K562 (cell line): ENCODE data around the gene RNF44. TPM values are rescaled to one million over a fixed set of nuclear protein-coding genes. Genes with fewer than 3 reads are reported as not detected.

ENCODE experiments used
- ELF2 ChIP-seq: fragments of 250-450 bp; sonication (Bioruptor Pico); IDR thresholded peaks from 2 replicates; pipeline ENCODE4 v1.5.0; 2021; ENCODE audit warnings: mild to moderate bottlenecking
- KHSRP ChIP-seq: fragments of 450-650 bp; IDR thresholded peaks from 2 replicates; pipeline ENCODE4 v1.6.1; 2017
- KLF13 ChIP-seq: fragments of 450-650 bp; IDR thresholded peaks from 2 replicates; pipeline ENCODE4 v1.6.1; 2016; ENCODE audit warnings: missing genetic modification characterization, low read depth, mild to moderate bottlenecking, missing compliant biosample characterization, moderate library complexity, borderline replicate concordance
- polyA plus RNA-seq, 8 experiments: library from polyadenylated mRNA; depleted of rRNA in 4 of 8; stranded (reverse) in 5 of 8; unstranded in 3 of 8; fragments of >200 nt; fragmentation: Nextera tagmentation in 2 of 8; fragmentation: Illumina TruSeq in 1 of 8; extraction: Ambion mirVana in 2 of 8; extraction: Trizol in 1 of 8; gene quantifications; 2 replicates each; pipeline versions ENCODE4 v1.2.1 to v1.2.3, GENCODE V29; 2011 to 2014; ENCODE audit warnings: inconsistent platforms in 1 of 8, missing spikeins in 1 of 8
- total RNA-seq, 7 experiments: library from RNA; depleted of rRNA in 6 of 7; stranded (reverse); fragments of >200 nt in 6 of 7; fragmentation: Illumina TruSeq in 2 of 7; extraction: Trizol in 2 of 7; gene quantifications; 2 replicates each; pipeline versions ENCODE4 v1.2.1 to v1.2.3, GENCODE V29; 2011 to 2021; ENCODE audit warnings: low replicate concordance in 1 of 7
- TF ChIP-seq, protein P1 (sequence below): sonication (generic); formaldehyde crosslinking; IDR thresholded peaks from 2 replicates; pipeline ENCODE4 v1.8.0; 2022; ENCODE audit warnings: missing genetic modification reagents, mild to moderate bottlenecking, moderate library complexity, borderline replicate concordance
- TF ChIP-seq, protein P2 (sequence below), 2 experiments: fragments of 450-650 bp; formaldehyde crosslinking in 1 of 2; IDR thresholded peaks; 2 replicates each; pipeline versions ENCODE4 v1.4.0 to v1.6.1; 2014 to 2020; ENCODE audit warnings: mild to moderate bottlenecking in 2 of 2, borderline replicate concordance in 1 of 2, low read depth in 1 of 2

Gene RNF44
- total and polyA plus RNA-seq, 9 of the 15 experiments (the other 6 are each of a cell fraction or from before 2014, with no cell fraction given), result 1.6 to 82.6 (median 7.4) TPM

GRCh38 chr5:176542135-176542595 is 5.0 kb upstream of the RNF44 start (continued):
- TF ChIP-seq, protein P1, sequence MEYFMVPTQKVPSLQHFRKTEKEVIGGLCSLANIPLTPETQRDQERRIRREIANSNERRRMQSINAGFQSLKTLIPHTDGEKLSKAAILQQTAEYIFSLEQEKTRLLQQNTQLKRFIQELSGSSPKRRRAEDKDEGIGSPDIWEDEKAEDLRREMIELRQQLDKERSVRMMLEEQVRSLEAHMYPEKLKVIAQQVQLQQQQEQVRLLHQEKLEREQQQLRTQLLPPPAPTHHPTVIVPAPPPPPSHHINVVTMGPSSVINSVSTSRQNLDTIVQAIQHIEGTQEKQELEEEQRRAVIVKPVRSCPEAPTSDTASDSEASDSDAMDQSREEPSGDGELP (CRISPR knock-in tag), result 0 out of 2 replicates have a peak, but pooled peaks have one; percentile 13
- TF ChIP-seq, protein P2, sequence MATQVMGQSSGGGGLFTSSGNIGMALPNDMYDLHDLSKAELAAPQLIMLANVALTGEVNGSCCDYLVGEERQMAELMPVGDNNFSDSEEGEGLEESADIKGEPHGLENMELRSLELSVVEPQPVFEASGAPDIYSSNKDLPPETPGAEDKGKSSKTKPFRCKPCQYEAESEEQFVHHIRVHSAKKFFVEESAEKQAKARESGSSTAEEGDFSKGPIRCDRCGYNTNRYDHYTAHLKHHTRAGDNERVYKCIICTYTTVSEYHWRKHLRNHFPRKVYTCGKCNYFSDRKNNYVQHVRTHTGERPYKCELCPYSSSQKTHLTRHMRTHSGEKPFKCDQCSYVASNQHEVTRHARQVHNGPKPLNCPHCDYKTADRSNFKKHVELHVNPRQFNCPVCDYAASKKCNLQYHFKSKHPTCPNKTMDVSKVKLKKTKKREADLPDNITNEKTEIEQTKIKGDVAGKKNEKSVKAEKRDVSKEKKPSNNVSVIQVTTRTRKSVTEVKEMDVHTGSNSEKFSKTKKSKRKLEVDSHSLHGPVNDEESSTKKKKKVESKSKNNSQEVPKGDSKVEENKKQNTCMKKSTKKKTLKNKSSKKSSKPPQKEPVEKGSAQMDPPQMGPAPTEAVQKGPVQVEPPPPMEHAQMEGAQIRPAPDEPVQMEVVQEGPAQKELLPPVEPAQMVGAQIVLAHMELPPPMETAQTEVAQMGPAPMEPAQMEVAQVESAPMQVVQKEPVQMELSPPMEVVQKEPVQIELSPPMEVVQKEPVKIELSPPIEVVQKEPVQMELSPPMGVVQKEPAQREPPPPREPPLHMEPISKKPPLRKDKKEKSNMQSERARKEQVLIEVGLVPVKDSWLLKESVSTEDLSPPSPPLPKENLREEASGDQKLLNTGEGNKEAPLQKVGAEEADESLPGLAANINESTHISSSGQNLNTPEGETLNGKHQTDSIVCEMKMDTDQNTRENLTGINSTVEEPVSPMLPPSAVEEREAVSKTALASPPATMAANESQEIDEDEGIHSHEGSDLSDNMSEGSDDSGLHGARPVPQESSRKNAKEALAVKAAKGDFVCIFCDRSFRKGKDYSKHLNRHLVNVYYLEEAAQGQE (IDR thresholded peaks at IDR 0.05; ENCODE audit: borderline replicate concordance), result no peak
- TF ChIP-seq, protein P2 (CRISPR knock-in tag; IDR thresholded peaks at IDR 0.05; ENCODE audit: low read depth), result no peak
- TF ChIP-seq ELF2 (0 out of 2 replicates have a peak, but pooled peaks have one; percentile 16), KLF13 (tag) (peak; percentile 22; the same call in 1 of the 2 replicates), KHSRP (no peak)
- TF ChIP-seq, all 486 proteins: peak for 17
